ENCODE data around the gene TNFRSF4. TPM values are rescaled to one million over a fixed set of nuclear protein-coding genes. Genes with fewer than 3 reads are reported as not detected.

The TNFRSF4 gene
- total and polyA plus RNA-seq, 2 of the 13 experiments (the other 11 are each of a cell fraction or from before 2014, with no cell fraction given), result not detected

GRCh38 chr1:1168451-1169411, 45.2 kb downstream of the TNFRSF4 start (continued):
- no peak for TF ChIP-seq ZNF704 (CRISPR knock-in tag; IDR thresholded peaks at IDR 0.05; ENCODE audit: borderline replicate concordance)
- no peak for TF ChIP-seq ZNF557 (CRISPR knock-in tag; IDR thresholded peaks at IDR 0.05)
- TF ChIP-seq ZNF549 (CRISPR knock-in tag; IDR thresholded peaks at IDR 0.05), result no peak
- TF ChIP-seq ATF7 (IDR thresholded peaks at IDR 0.05), result no peak
- no peak for TF ChIP-seq ATF7 (CRISPR knock-in tag; IDR thresholded peaks at IDR 0.05)
- TF ChIP-seq ATF1 (CRISPR knock-in tag; IDR thresholded peaks at IDR 0.05), result no peak
- TF ChIP-seq MXI1 (IDR thresholded peaks at IDR 0.05; ENCODE audit: borderline replicate concordance, low read depth, low read length), result no peak
- TF ChIP-seq ZNF816 (CRISPR knock-in tag; IDR thresholded peaks at IDR 0.05; ENCODE audit: borderline replicate concordance), result no peak
- no peak for TF ChIP-seq JUN (CRISPR knock-in tag; IDR thresholded peaks at IDR 0.05)
- TF ChIP-seq MIXL1 (CRISPR knock-in tag; IDR thresholded peaks at IDR 0.05), result no peak
- no peak for TF ChIP-seq MXD3 (CRISPR knock-in tag; IDR thresholded peaks at IDR 0.05)
- TF ChIP-seq ZBTB14 (CRISPR knock-in tag; IDR thresholded peaks at IDR 0.05), result no peak
- TF ChIP-seq ARNT (IDR thresholded peaks at IDR 0.05), result no peak
- no peak for TF ChIP-seq MYPOP (CRISPR knock-in tag; IDR thresholded peaks at IDR 0.05)
- TF ChIP-seq ZNF83 (CRISPR knock-in tag; IDR thresholded peaks at IDR 0.05; ENCODE audit: borderline replicate concordance), result no peak
- TF ChIP-seq ZNF263 (CRISPR knock-in tag; IDR thresholded peaks at IDR 0.05), result no peak; the same call in 1 of the 2 replicates
- no peak for TF ChIP-seq ZNF335 (CRISPR knock-in tag; IDR thresholded peaks at IDR 0.05)
- no peak for TF ChIP-seq IKZF1 (IDR thresholded peaks at IDR 0.05)
- 0 out of 2 replicates have a peak, but pooled peaks have one; percentile 32 for TF ChIP-seq SOX13 (IDR thresholded peaks at IDR 0.05)
- no peak for TF ChIP-seq SOX13 (CRISPR knock-in tag; conservative IDR thresholded peaks at IDR 0.05 in 1 of 2, IDR thresholded peaks at IDR 0.05 in 1 of 2)
- TF ChIP-seq NFRKB (IDR thresholded peaks at IDR 0.05), result no peak
- no peak for TF ChIP-seq RFX5 (IDR thresholded peaks at IDR 0.05; ENCODE audit: low read depth, low read length)
- TF ChIP-seq ZFYVE20 (CRISPR knock-in tag; IDR thresholded peaks at IDR 0.05; ENCODE audit: borderline replicate concordance, low read depth), result no peak
- no peak for TF ChIP-seq ETV6 (CRISPR knock-in tag; conservative IDR thresholded peaks at IDR 0.05)
